H1 (cell line): Measurements from ENCODE around the gene DYNLT1.

Source experiments
- CEBPB ChIP-seq: IDR thresholded peaks from 2 replicates; pipeline ENCODE4 v1.6.1; 2012; ENCODE audit warnings: low read depth, low read length
- CHD1 ChIP-seq: IDR thresholded peaks from 2 replicates; pipeline ENCODE4 v1.6.1; 2012; ENCODE audit warnings: low read depth, low read length, improper control_type of control experiment
- EZH2 ChIP-seq: fragments of 200-600 bp; sonication (generic); IDR thresholded peaks from 2 replicates; pipeline ENCODE4 v1.7.1; 2012; ENCODE audit warnings: low read depth, mild to moderate bottlenecking, moderate library complexity, low read length, inconsistent platforms; ENCODE audit not compliant: severe bottlenecking
- JUND ChIP-seq: IDR thresholded peaks from 2 replicates; pipeline ENCODE4 v1.6.1; 2011; ENCODE audit warnings: mild to moderate bottlenecking, improper control_type of control experiment, low read length
- POLR2A ChIP-seq, 2 experiments: IDR thresholded peaks; 1 replicate in 1 of 2; 2 replicates in 1 of 2; pipeline ENCODE4 v1.6.1; 2011; ENCODE audit warnings: low read depth in 2 of 2, low read length in 2 of 2, mild to moderate bottlenecking in 2 of 2; ENCODE audit errors: control extremely low read depth in 1 of 2
- POLR2AphosphoS5 ChIP-seq: IDR thresholded peaks from 2 replicates; pipeline ENCODE4 v1.6.1; 2011; ENCODE audit warnings: low read depth, low read length
- RFX5 ChIP-seq: IDR thresholded peaks from 2 replicates; pipeline ENCODE4 v1.6.1; 2011; ENCODE audit warnings: low read depth, low read length, improper control_type of control experiment, borderline replicate concordance
- SP1 ChIP-seq: IDR thresholded peaks from 2 replicates; pipeline ENCODE4 v1.6.1; 2011; ENCODE audit warnings: low read depth, low read length
- SUZ12 ChIP-seq: fragments of 200-600 bp; sonication (generic); IDR thresholded peaks from 2 replicates; pipeline ENCODE4 v1.6.1; 2012; ENCODE audit warnings: mild to moderate bottlenecking, inconsistent platforms, low read length, moderate library complexity, mixed read lengths
- TAF1 ChIP-seq: IDR thresholded peaks from 2 replicates; pipeline ENCODE4 v1.6.1; 2011; ENCODE audit warnings: mild to moderate bottlenecking, low read depth, low read length
- YY1 ChIP-seq: IDR thresholded peaks from 2 replicates; pipeline ENCODE4 v1.6.1; 2011; ENCODE audit warnings: low read depth, mild to moderate bottlenecking, low read length
- TF ChIP-seq, protein P1 (sequence below), 3 experiments: IDR thresholded peaks; 1 replicate in 2 of 3; 2 replicates in 1 of 3; pipeline versions ENCODE4 v1.5.1 to v1.6.1; 2011; ENCODE audit warnings: low read length in 3 of 3, mild to moderate bottlenecking in 3 of 3, inconsistent platforms in 2 of 3, low read depth in 1 of 3, moderate library complexity in 1 of 3; ENCODE audit not compliant: insufficient read depth in 1 of 3; ENCODE audit errors: control extremely low read depth in 1 of 3
- TF ChIP-seq, protein P2 (sequence below): IDR thresholded peaks from 2 replicates; pipeline ENCODE4 v1.6.1; 2011; ENCODE audit warnings: low read depth, mild to moderate bottlenecking, low read length; ENCODE audit not compliant: insufficient read depth
- TF ChIP-seq, protein P3 (sequence below): IDR thresholded peaks from 2 replicates; pipeline ENCODE4 v1.6.1; 2012; ENCODE audit warnings: inconsistent platforms

DNA sequence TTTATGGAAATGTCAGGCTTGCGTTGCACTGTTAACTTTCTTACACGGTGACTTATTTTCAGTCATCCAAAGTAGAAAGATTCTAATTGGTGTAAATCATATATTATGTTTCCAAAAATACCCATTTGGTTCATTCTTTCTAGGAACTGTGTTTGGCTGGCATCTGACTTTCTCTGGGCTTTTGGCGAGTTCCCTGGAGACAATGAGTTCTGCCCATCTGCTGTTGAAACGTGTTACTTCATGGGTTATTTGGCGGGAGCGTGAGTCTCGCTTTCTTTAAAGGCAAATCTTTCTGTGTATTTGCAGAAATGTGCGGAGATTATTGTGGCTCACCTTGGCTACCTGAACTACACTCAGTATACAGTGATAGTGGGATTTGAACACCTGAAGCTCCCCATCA lies 55.2 kb downstream of the DYNLT1 start:
- TF ChIP-seq TAF1 (no peak), POLR2AphosphoS5 (no peak), POLR2A (IDR thresholded peaks at IDR 0.05; ENCODE audit: control extremely low read depth in 1 of 2, low read depth in 2 of 2, low read length in 2 of 2) (no peak), EZH2 (no peak), SUZ12 (no peak), SP1 (no peak), CEBPB (no peak), RFX5 (no peak), YY1 (no peak), JUND (no peak), CHD1 (no peak)
- TF ChIP-seq, protein P1, sequence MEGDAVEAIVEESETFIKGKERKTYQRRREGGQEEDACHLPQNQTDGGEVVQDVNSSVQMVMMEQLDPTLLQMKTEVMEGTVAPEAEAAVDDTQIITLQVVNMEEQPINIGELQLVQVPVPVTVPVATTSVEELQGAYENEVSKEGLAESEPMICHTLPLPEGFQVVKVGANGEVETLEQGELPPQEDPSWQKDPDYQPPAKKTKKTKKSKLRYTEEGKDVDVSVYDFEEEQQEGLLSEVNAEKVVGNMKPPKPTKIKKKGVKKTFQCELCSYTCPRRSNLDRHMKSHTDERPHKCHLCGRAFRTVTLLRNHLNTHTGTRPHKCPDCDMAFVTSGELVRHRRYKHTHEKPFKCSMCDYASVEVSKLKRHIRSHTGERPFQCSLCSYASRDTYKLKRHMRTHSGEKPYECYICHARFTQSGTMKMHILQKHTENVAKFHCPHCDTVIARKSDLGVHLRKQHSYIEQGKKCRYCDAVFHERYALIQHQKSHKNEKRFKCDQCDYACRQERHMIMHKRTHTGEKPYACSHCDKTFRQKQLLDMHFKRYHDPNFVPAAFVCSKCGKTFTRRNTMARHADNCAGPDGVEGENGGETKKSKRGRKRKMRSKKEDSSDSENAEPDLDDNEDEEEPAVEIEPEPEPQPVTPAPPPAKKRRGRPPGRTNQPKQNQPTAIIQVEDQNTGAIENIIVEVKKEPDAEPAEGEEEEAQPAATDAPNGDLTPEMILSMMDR (IDR thresholded peaks at IDR 0.05; ENCODE audit: control extremely low read depth in 1 of 3, insufficient read depth in 1 of 3, low read depth in 1 of 3, low read length in 3 of 3), result no peak
- TF ChIP-seq, protein P2, sequence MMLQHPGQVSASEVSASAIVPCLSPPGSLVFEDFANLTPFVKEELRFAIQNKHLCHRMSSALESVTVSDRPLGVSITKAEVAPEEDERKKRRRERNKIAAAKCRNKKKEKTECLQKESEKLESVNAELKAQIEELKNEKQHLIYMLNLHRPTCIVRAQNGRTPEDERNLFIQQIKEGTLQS, result no peak
- TF ChIP-seq, protein P3, sequence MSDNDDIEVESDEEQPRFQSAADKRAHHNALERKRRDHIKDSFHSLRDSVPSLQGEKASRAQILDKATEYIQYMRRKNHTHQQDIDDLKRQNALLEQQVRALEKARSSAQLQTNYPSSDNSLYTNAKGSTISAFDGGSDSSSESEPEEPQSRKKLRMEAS, result no peak
